HUES64 (cell line): ENCODE data around the gene PPP1R16B.
A peak's percentile ranks its signal among the peaks of the same experiment; 100 is the strongest.

ENCODE experiments used
- H3K27ac ChIP-seq: 2 replicates; pipeline ENCODE4 v1.7.0; 2013; ENCODE audit warnings: low read depth, low read length, inconsistent platforms
- H3K27me3 ChIP-seq: 2 replicates; pipeline ENCODE4 v1.6.1; 2013; ENCODE audit warnings: mild to moderate bottlenecking, low read length; ENCODE audit not compliant: insufficient read depth
- H3K36me3 ChIP-seq: 2 replicates; pipeline ENCODE4 v1.6.1; 2013; ENCODE audit warnings: mild to moderate bottlenecking, low read length; ENCODE audit not compliant: insufficient read depth
- H3K4me1 ChIP-seq: 2 replicates; pipeline ENCODE4 v1.6.1; 2013; ENCODE audit warnings: mild to moderate bottlenecking, low read length, moderate library complexity; ENCODE audit not compliant: insufficient read depth
- H3K4me3 ChIP-seq: 2 replicates; pipeline ENCODE4 v1.5.1; 2013; ENCODE audit warnings: mild to moderate bottlenecking, low read length, moderate library complexity
- H3K9ac ChIP-seq: 2 replicates; pipeline ENCODE4 v1.6.1; 2013; ENCODE audit warnings: mild to moderate bottlenecking, low read depth, low read length
- H3K9me3 ChIP-seq: 2 replicates; pipeline ENCODE4 v1.6.1; 2013; ENCODE audit warnings: low read depth, low read length; ENCODE audit not compliant: insufficient read depth
- WGBS: fragments of 150-250, 120-280 bp; methylation state at CpG from one replicate; pipeline ENCODE4 v1.1.7; 2013; ENCODE audit warnings: missing lambda C conversion rate; 5-methylcytosine and 5-hydroxymethylcytosine counted together

PPP1R16B gene

GRCh38 chr20:38905375-38905774, 99.9 kb downstream of the PPP1R16B start:
- no peak overlapping the region for H3K9ac ChIP-seq
- peaks cover 14% of the 10 kb centered on the region; the same call in 1 of the 2 replicates for H3K36me3 ChIP-seq
- H3K4me1 ChIP-seq, result no peaks in the 10 kb centered on the region
- no peak overlapping the region for H3K27ac ChIP-seq
- 0 out of 2 replicates have a peak, but pooled peaks cover 4% of the 10 kb centered on the region for H3K9me3 ChIP-seq
- no peaks in the 10 kb centered on the region for H3K27me3 ChIP-seq
- H3K4me3 ChIP-seq, result no peak overlapping the region
- WGBS, result 98% methylated on average over 1 of the region's 1 CpG

GRCh38 chr20:38907918-38908677, 102.6 kb downstream of the PPP1R16B start:
- H3K4me1 ChIP-seq, result no peaks in the 10 kb centered on the region
- WGBS, result 96% methylated on average over 13 of the region's 13 CpGs
- H3K4me3 ChIP-seq, result no peak overlapping the region
- H3K9me3 ChIP-seq, result 0 out of 2 replicates have a peak, but pooled peaks cover 4% of the 10 kb centered on the region
- no peak overlapping the region for H3K9ac ChIP-seq
- no peak overlapping the region for H3K27ac ChIP-seq
- H3K27me3 ChIP-seq, result no peaks in the 10 kb centered on the region
- H3K36me3 ChIP-seq, result peaks cover 14% of the 10 kb centered on the region; the same call in 1 of the 2 replicates

DNA sequence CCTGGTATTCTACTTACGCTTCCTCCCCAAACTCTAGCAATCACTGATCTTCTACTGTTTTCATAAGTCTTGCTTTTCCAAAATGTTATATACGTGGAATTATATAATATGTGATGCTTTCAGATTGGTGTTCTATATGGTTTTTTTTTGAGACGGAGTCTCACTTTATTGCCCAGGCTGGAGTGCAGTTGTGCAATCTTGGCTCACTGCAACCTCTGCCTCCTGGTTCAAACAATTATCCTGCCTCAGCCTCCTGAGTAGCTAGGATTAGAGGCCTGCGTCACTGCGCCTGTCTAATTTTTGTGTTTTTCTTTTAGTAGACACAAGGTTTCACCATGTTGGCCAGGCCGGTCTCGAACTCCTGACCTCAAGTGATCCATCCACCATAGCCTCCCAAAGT, 109.9 kb downstream of the PPP1R16B start:
- H3K27me3 ChIP-seq, result no peaks in the 10 kb centered on the region
- peaks cover 6% of the 10 kb centered on the region; the same call in 1 of the 2 replicates for H3K36me3 ChIP-seq
- no peak overlapping the region for H3K27ac ChIP-seq
- no peak overlapping the region for H3K4me3 ChIP-seq
- H3K4me1 ChIP-seq, result no peaks in the 10 kb centered on the region
- H3K9me3 ChIP-seq, result no peaks in the 10 kb centered on the region
- 97% methylated on average over 7 of the region's 7 CpGs for WGBS
- no peak overlapping the region for H3K9ac ChIP-seq

GRCh38 chr20:38917657-38918056, 112.2 kb downstream of the PPP1R16B start:
- 93% methylated on average over 4 of the region's 4 CpGs for WGBS
- H3K36me3 ChIP-seq, result peaks cover 6% of the 10 kb centered on the region; the same call in 1 of the 2 replicates
- H3K4me3 ChIP-seq, result no peak overlapping the region
- H3K27me3 ChIP-seq, result no peaks in the 10 kb centered on the region
- no peak overlapping the region for H3K9ac ChIP-seq
- H3K27ac ChIP-seq, result no peak overlapping the region
- H3K4me1 ChIP-seq, result no peaks in the 10 kb centered on the region
- H3K9me3 ChIP-seq, result no peaks in the 10 kb centered on the region

- Histone ChIP-seq H3K27me3 (no peaks in the 10 kb centered on the region), H3K4me1 (no peaks in the 10 kb centered on the region), H3K36me3 (peaks cover 6% of the 10 kb centered on the region; the same call in 1 of the 2 replicates), H3K9ac (no peak overlapping the region), H3K4me3 (no peak overlapping the region), H3K27ac (no peak overlapping the region), H3K9me3 (no peaks in the 10 kb centered on the region)
- WGBS, result 95% methylated on average over 19 of the region's 19 CpGs
Measured at GRCh38 chr20:38918172-38918571, 112.7 kb downstream of the PPP1R16B start.

GRCh38 chr20:38919683-38920082, 114.2 kb downstream of the PPP1R16B start:
- H3K4me1 ChIP-seq, result no peaks in the 10 kb centered on the region
- no peak overlapping the region for H3K9ac ChIP-seq
- 84% methylated on average over 7 of the region's 7 CpGs for WGBS
- H3K27me3 ChIP-seq, result no peaks in the 10 kb centered on the region
- H3K4me3 ChIP-seq, result no peak overlapping the region
- H3K36me3 ChIP-seq, result peaks cover 3% of the 10 kb centered on the region; the same call in 1 of the 2 replicates
- no peak overlapping the region for H3K27ac ChIP-seq
- no peaks in the 10 kb centered on the region for H3K9me3 ChIP-seq

DNA sequence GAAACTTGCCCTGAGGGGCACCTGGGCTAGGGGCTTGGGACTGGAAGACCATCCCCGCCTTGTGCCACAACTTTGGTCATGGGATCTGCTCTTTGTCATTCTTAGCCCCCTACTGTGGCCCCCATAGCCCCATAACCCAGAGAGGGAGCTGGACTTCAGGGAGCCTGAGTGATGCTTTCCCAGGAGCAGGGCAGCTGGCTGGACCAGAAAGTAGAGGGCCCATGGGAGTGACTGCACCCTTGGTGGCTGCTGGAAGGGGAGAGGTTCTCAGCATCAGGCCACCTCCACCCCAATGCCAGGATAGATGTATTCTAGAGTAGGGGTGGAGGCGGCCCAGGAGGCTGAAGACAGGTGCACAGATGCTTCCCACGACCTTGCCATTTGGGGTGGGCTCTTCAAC, 114.9 kb downstream of the PPP1R16B start:
- 81% methylated on average over 3 of the region's 3 CpGs for WGBS
- H3K4me1 ChIP-seq, result no peaks in the 10 kb centered on the region
- H3K9ac ChIP-seq, result no peak overlapping the region
- H3K27me3 ChIP-seq, result no peaks in the 10 kb centered on the region
- no peaks in the 10 kb centered on the region for H3K9me3 ChIP-seq
- H3K27ac ChIP-seq, result no peak overlapping the region
- no peak overlapping the region for H3K4me3 ChIP-seq
- peaks cover 3% of the 10 kb centered on the region; the same call in 1 of the 2 replicates for H3K36me3 ChIP-seq

DNA sequence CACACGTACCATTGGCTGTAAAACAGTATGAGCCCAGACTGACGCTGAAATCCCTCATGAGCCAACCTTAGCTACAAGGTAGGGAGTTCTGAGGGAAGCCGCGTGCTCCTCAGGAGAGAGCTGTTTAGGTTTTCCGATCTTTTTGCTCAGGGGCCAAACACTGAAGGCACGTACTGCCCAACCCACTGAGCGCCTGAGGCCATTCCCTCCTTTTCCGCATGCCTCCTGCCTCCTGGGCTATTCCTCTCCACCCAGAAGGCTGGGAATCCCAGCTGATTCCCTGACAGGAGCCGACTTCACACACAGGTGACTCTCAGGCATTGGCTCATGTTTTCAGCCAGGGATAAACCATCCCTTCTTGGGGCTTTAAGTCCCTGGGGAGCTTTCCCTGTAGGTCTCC, 115.4 kb downstream of the PPP1R16B start:
- no peak overlapping the region for H3K27ac ChIP-seq
- no peaks in the 10 kb centered on the region for H3K4me1 ChIP-seq
- WGBS, result 88% methylated on average over 9 of the region's 9 CpGs
- H3K9ac ChIP-seq, result no peak overlapping the region
- no peaks in the 10 kb centered on the region for H3K9me3 ChIP-seq
- peaks cover 3% of the 10 kb centered on the region; the same call in 1 of the 2 replicates for H3K36me3 ChIP-seq
- H3K27me3 ChIP-seq, result no peaks in the 10 kb centered on the region
- H3K4me3 ChIP-seq, result no peak overlapping the region

- Histone ChIP-seq H3K4me3 (no peak overlapping the region), H3K4me1 (peaks cover 9% of the 10 kb centered on the region), H3K36me3 (peaks cover 5% of the 10 kb centered on the region), H3K27ac (no peak overlapping the region), H3K27me3 (no peaks in the 10 kb centered on the region), H3K9me3 (no peaks in the 10 kb centered on the region), H3K9ac (no peak overlapping the region)
- 95% methylated on average over 2 of the region's 2 CpGs for WGBS
Measured at GRCh38 chr20:38924718-38925117, 119.2 kb downstream of the PPP1R16B start.

DNA sequence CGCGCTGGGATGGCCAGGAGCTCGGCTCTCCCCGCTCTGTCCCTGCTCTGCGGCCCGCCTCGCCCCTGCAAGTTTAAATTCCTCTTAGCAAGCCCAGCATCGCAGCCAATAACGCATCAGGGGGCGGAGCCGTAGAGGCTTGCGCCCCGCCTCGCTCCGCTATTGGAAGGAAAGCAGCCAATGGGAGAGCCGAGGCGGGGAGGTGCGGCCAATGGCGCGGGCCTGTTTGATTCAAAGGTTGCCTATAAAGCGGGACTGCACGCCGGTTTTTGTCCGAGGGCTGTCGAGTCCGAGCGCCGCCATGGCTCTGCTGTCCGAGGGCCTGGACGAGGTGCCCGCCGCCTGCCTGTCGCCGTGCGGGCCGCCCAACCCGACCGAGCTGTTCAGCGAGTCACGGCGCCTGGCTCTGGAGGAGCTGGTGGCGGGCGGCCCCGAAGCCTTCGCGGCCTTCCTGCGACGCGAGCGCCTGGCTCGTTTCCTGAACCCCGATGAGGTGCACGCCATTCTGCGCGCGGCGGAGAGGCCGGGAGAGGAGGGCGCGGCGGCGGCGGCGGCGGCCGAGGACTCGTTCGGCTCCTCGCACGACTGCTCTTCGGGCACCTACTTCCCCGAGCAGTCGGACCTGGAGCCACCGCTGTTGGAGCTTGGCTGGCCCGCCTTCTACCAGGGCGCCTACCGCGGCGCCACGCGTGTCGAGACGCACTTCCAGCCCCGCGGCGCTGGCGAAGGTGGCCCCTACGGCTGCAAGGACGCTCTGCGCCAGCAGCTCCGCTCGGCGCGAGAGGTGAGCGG, 120.8 kb downstream of the PPP1R16B start, which contains the start of gene FAM83D:
TSS of gene FAM83D (plus strand) at position 276 of the 792 bp plus-strand sequence. CDS start at position 302, 26 bp downstream.
- Histone ChIP-seq H3K36me3 (peaks cover 10% of the 10 kb centered on the region), H3K27me3 (no peaks in the 10 kb centered on the region), H3K9me3 (no peaks in the 10 kb centered on the region), H3K9ac (peak within 1 kb of the TSS; percentile 95), H3K4me1 (peaks cover 9% of the 10 kb centered on the region), H3K4me3 (peak within 1 kb of the TSS; percentile 99), H3K27ac (peak within 1 kb of the TSS; percentile 64)
- under 1% methylated on average over 95 of the region's 95 CpGs for WGBS
